IPS-NIHi7 (cell line): ENCODE measurements around the gene CC2D1B.
"Not testable (repeated sequence)": the region's sequence is repeated elsewhere in the genome, so short reads cannot be mapped to it uniquely, and the experiment has no call there.

Experiments used
- DNase-seq: peaks from one replicate; pipeline ENCODE4 v3.0.0; 2012; ENCODE audit warnings: mixed read lengths; ENCODE audit errors: extremely low spot score

The CC2D1B gene, protein sequence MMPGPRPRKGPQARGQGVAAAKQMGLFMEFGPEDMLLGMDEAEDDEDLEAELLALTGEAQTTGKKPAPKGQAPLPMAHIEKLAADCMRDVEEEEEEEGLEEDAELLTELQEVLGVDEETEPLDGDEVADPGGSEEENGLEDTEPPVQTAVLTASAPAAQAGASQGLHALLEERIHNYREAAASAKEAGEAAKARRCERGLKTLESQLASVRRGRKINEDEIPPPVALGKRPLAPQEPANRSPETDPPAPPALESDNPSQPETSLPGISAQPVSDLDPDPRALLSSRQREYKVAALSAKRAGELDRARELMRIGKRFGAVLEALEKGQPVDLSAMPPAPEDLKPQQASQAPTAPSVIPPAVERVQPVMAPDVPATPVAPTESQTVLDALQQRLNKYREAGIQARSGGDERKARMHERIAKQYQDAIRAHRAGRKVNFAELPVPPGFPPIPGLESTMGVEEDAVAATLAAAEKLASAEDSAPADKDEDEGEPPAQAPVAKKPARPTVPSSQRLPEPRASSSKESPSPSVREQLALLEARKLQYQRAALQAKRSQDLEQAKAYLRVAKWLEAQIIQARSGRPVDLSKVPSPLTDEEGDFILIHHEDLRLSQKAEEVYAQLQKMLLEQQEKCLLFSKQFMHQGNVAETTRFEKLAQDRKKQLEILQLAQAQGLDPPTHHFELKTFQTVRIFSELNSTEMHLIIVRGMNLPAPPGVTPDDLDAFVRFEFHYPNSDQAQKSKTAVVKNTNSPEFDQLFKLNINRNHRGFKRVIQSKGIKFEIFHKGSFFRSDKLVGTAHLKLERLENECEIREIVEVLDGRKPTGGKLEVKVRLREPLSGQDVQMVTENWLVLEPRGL

DNA sequence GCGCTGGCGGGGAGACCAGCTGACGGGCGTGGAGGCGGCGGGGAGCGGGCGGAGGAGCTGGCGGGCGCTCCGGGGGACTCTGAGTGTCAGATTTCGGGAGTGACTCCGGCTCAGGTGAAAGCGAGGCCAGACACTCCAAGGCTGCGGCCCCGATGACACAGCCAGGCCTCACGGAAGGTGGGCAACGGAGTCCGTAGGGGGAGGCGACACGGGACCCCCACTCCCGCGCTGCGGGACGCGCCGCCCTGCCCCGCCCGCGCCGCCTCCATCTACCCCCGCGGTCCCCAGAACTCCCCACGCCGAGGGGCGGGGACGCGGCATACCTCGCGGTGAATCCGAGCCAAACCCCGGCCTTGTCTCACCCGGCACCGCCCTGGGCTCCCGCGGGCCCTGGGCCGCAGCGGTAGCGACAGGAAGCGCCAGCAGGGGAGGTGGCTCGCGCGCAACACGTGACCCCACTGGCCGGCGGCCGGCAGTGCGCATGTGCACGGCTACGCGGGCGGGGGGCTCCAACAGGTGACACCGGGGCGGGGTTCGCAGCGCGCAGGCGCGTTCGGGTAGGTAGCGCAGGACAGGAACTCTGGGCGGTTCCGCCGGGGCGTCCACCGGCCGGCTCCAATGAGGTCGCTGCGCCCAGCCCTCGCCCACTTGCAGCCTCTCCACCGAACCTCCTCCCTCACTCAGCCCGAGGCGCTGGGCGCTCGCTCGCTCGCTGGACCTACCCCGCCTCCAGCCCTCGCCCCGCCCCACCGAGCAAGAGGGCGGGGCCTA is at the start of gene CC2D1B:
Gene CC2D1B, minus strand, starts transcription at position 460 of the 771 bp plus-strand sequence. CDS start 1,585 bp downstream, outside the sequence.
- peak; percentile 100 for DNase-seq

- no peak for DNase-seq
Observed at GRCh38 chr1:52414942-52415341, 48.9 kb upstream of the CC2D1B start.

- DNase-seq = no peak
Observed at GRCh38 chr1:52413410-52413989, 47.5 kb upstream of the CC2D1B start.

GRCh38 chr1:52404975-52405338 is 39.0 kb upstream of the CC2D1B start:
- no peak for DNase-seq

GRCh38 chr1:52404116-52404974 is 38.3 kb upstream of the CC2D1B start, which contains the start of the genes ORC1 and PRPF38A:
TSS of gene ORC1 (minus strand) at chr1:52404423. CDS start at chr1:52402223, 2,200 bp downstream.
TSS of gene PRPF38A (plus strand) at chr1:52404602. CDS start at chr1:52404750, 148 bp downstream.
- peak; percentile 99 for DNase-seq

DNA sequence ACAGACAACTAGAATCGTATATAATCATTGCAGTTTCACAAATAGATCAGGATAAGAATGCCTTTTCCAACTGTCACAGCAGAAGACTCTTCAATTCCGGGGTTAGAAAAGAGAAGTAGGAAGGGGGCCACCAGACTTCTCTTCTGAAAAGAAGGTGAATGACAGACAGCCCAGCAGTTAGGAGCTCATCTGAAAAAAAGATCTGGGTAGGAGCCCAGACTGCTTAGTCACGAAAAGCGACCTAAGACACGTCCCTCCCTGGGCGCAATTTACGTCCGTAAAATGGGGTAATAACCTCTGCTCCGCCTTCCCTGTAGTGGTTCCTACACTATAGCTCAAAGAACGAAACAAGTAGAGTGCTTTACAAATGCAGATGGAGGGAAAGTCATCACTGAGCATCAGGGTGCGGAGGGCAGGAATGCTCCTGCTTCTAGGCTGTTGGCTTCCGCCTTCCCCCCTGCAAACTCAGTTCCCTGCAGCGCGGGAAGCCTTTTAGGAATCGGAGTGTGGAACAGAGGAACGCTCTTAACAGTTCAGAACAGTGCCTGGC is 37.6 kb upstream of the CC2D1B start:
- peak; percentile 80 for DNase-seq

GRCh38 chr1:52402860-52403240 is 36.8 kb upstream of the CC2D1B start:
- no peak for DNase-seq

GRCh38 chr1:52400131-52400530 is 34.1 kb upstream of the CC2D1B start:
- DNase-seq = no peak

GRCh38 chr1:52399629-52400028 is 33.6 kb upstream of the CC2D1B start:
- no peak for DNase-seq

DNA sequence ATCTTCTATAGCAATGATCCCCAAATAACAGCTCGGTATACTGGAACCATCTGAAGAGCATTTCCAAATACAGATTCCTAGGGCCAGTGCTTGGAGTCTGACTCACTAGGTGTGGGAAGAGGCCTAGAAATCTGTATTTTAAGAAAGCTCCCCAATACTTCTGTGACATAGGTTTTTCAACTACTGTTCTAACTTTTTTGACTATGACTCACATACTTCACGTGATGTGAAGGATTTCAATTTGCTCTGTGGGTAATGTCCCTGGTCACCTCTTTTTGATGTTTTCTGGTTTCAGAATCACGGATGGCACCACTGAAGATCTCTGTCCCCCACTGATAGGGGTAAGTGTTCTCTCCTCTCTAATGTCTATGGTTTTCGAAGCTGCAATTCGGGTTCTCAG is 27.2 kb upstream of the CC2D1B start:
- no peak for DNase-seq

GRCh38 chr1:52386458-52386857 is 20.5 kb upstream of the CC2D1B start:
- no peak for DNase-seq

DNA sequence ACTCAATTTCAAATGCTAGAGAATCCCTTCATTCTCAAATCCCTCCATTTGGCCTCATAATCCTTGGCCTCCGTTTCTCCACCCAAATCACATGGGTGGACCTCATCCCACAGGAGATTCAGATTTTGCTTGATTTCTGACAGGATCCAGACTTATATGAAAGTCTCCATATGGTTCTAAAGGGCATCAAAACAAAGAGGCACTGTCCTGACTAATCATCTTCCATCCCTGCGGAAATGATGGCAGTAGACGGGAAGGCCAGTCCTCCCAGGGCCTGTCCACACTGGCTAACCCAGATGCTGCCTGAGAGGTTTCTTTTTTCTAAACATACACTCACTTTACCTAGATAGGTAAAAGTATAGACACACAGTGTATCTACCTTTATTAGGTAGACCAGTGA is 19.4 kb upstream of the CC2D1B start:
- DNase-seq = no peak

DNA sequence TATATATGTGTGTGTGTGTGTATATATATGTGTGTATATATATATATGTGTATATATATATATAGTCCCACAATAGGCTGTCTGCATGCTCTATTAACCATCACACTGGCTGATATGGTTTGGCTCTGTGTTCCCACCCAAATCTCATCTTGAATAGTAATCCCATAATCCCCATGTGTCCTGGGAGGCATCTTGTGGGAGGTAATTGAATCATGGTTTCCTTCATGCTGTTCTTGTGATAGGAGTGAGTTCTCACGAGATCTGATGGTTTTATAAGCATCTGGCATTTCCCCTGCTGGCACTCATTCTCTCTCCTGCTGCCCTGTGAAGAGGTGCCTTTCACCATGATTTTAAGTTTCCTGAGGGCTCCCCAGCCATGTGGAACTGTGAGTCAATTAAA is 3.8 kb upstream of the CC2D1B start:
- DNase-seq = not testable (repeated sequence)

GRCh38 chr1:52368383-52369172 is 2.6 kb upstream of the CC2D1B start:
- DNase-seq = peak; percentile 77

DNA sequence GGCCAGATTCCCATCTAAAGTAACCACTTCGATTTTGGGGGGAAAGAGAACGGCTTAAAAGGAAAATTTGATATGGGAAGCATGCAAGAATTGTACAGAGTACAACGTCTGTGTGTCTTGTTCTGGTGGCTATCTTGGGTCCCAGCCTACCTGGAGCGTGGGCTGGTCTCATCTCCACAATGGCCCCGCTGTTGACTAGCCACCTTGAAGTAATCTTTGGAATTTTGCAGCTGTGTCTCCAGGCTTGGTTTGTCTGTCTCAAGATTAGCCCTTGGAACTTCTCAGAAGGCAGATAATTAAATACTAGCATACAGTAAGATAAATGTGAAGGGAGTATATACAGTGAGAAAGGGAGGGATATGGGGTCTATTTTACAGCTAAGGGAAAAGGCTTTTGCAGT is 1.3 kb upstream of the CC2D1B start:
- DNase-seq = no peak

DNA sequence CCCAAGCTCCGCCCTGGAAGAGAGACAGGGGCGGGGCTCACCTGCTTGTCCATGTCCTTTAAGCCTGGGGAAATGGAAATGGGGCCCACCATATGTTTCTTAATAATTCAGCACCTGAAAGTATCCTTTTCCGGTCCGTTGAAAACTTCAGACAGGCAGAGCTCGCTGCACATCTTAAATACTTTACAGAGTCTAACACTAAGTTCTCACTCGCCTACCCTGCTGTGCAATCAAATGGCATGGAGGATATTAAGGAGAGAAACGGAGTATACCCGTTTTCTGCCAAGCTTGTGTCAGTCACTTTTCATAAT is 467 bp upstream of the CC2D1B start:
- no peak for DNase-seq

- DNase-seq = peak; percentile 47
Observed at GRCh38 chr1:52365071-52365745, 797 bp downstream of the CC2D1B start.

DNA sequence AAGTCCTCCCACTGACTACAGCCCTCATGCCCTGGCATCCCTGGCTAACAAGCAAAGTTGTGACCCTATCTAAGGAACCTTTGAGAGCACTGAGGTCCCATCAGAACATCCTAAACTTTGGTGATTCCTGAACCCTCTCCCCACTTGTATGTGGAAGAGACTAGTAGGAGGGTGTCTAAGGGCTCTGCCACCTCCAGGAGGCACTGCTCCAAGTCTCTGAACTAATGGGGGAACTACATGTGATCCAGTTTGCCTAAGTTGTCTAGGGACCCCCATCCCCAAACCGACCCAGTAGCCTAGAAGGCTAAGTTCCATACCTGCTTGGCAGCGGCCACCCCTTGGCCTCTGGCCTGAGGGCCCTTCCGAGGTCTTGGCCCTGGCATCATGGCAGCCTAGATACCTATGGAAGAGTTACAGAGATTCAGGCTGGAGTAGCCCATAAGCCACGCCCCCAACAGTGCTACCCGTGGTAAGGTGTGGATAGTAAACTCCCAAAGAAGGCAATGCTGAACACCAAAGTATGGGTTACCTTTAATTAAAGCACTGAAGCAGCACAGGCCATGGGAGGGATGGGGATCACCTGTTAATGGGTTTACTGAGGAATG is 1.7 kb downstream of the CC2D1B start:
- peak; percentile 21 for DNase-seq

DNA sequence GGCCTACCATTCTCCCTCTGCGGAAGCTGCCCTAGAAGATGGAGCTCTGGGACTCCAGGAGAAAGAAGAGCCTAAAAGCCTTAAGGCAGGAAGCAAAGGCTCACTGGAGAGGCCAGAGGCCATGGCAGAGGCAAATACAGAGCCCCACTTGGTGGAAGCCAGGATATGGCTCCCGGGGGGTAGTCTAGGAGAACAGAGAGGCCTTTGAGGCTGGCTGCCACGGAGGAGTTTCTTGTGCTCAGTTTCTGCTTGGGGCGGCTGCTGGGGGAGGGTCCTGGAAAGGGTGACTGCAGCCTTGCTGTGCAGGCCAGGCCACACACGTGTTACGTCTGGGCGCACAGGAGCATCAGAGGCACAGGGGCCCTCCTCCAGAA is 5.4 kb downstream of the CC2D1B start:
- no peak for DNase-seq
